Activated naive CD4-positive, alpha-beta T cell treated with Interleukin-2 at 50 U/mL for 16 hours (primary cell): ENCODE data around the gene SAPCD2.

ENCODE experiments used
- DNase-seq: peaks from one replicate; pipeline ENCODE4 v3.0.0-alpha.2; 2020

The SAPCD2 gene

GRCh38 chr9:137029058-137029936, 41.1 kb downstream of the SAPCD2 start:
- peak; percentile 79 for DNase-seq

- peak; percentile 71 for DNase-seq
Measured at GRCh38 chr9:137028263-137029057, 41.9 kb downstream of the SAPCD2 start.

- DNase-seq: no peak
Measured at GRCh38 chr9:137027369-137028262, 42.7 kb downstream of the SAPCD2 start, which contains the start of gene ABCA2. Gene ABCA2 (minus strand): TSS chr9:137028237. CDS start chr9:137028140, 97 bp downstream.

- no peak for DNase-seq
Measured at GRCh38 chr9:137026828-137027227, 43.5 kb downstream of the SAPCD2 start.

GRCh38 chr9:137026384-137026783, 44.0 kb downstream of the SAPCD2 start:
- no peak for DNase-seq

GRCh38 chr9:137025517-137025966, 44.8 kb downstream of the SAPCD2 start:
- DNase-seq: no peak

GRCh38 chr9:137023583-137023991, 46.8 kb downstream of the SAPCD2 start:
- no peak for DNase-seq

GRCh38 chr9:137023157-137023556, 47.2 kb downstream of the SAPCD2 start:
- DNase-seq: no peak

- no peak for DNase-seq
Measured at GRCh38 chr9:137022662-137023008, 47.7 kb downstream of the SAPCD2 start.

GRCh38 chr9:137021979-137022661, 48.2 kb downstream of the SAPCD2 start:
- peak; percentile 78 for DNase-seq

GRCh38 chr9:137021568-137021978, 48.8 kb downstream of the SAPCD2 start:
- DNase-seq: no peak

- no peak for DNase-seq
Measured at GRCh38 chr9:137020771-137021567, 49.4 kb downstream of the SAPCD2 start.

- no peak for DNase-seq
Measured at GRCh38 chr9:137019891-137020683, 50.3 kb downstream of the SAPCD2 start.

- DNase-seq: no peak
Measured at GRCh38 chr9:137018761-137019559, 51.4 kb downstream of the SAPCD2 start.

GRCh38 chr9:137017791-137018497, 52.4 kb downstream of the SAPCD2 start:
- no peak for DNase-seq

GRCh38 chr9:137017071-137017470, 53.3 kb downstream of the SAPCD2 start:
- no peak for DNase-seq

- DNase-seq: no peak
Measured at GRCh38 chr9:137016436-137016835, 53.9 kb downstream of the SAPCD2 start.

GRCh38 chr9:137015976-137016375, 54.4 kb downstream of the SAPCD2 start:
- no peak for DNase-seq

GRCh38 chr9:137015540-137015930, 54.8 kb downstream of the SAPCD2 start:
- DNase-seq: no peak
